GM18867 (cell line): Measurements from ENCODE around the gene ANO7.

Experiments used
- ATAC-seq: cut with Tn5 transposase; IDR thresholded peaks from one replicate; pipeline ENCODE4 v1.9.1; 2021; ENCODE audit warnings: mild to moderate bottlenecking, moderate library complexity; ENCODE audit not compliant: unreplicated experiment

Gene ANO7, protein sequence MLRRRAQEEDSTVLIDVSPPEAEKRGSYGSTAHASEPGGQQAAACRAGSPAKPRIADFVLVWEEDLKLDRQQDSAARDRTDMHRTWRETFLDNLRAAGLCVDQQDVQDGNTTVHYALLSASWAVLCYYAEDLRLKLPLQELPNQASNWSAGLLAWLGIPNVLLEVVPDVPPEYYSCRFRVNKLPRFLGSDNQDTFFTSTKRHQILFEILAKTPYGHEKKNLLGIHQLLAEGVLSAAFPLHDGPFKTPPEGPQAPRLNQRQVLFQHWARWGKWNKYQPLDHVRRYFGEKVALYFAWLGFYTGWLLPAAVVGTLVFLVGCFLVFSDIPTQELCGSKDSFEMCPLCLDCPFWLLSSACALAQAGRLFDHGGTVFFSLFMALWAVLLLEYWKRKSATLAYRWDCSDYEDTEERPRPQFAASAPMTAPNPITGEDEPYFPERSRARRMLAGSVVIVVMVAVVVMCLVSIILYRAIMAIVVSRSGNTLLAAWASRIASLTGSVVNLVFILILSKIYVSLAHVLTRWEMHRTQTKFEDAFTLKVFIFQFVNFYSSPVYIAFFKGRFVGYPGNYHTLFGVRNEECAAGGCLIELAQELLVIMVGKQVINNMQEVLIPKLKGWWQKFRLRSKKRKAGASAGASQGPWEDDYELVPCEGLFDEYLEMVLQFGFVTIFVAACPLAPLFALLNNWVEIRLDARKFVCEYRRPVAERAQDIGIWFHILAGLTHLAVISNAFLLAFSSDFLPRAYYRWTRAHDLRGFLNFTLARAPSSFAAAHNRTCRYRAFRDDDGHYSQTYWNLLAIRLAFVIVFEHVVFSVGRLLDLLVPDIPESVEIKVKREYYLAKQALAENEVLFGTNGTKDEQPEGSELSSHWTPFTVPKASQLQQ

DNA sequence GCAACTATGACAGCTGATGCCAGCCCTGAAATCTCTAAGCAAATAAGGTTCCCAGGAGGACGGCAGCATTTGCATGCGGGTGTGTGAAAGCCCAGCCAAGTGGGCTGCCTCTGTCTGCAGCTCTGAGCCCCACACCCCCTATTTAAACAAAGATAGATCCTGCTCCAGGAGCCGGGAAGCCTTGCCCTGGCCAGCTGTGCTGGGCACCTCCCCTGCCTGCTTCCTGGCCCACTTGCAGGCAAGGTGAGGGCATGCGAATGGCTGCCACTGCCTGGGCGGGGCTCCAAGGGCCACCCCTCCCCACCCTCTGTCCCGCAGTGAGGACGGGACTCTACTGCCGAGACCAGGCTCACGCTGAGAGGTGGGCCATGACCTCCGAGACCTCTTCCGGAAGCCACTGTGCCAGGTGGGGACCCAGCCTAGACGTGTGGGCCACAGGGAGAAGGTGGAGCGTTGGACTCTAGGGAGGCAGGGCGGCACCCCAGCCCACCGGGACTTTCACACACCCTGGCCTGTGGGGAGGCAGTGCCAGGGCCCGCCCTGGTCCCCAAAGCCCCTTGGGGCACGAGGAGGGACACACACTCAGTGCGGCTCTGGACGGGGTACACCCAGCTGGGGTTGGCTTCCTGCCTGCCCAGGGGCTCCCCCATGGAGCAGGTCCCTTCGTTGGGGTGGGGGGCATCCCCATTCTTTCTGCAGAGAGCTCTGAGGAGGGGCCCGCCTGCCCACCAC, at the start of gene ANO7:
Gene ANO7 (plus strand): TSS at position 317 of the 732 bp plus-strand sequence. CDS start 1,387 bp downstream, outside the sequence.
- no peak for ATAC-seq

DNA sequence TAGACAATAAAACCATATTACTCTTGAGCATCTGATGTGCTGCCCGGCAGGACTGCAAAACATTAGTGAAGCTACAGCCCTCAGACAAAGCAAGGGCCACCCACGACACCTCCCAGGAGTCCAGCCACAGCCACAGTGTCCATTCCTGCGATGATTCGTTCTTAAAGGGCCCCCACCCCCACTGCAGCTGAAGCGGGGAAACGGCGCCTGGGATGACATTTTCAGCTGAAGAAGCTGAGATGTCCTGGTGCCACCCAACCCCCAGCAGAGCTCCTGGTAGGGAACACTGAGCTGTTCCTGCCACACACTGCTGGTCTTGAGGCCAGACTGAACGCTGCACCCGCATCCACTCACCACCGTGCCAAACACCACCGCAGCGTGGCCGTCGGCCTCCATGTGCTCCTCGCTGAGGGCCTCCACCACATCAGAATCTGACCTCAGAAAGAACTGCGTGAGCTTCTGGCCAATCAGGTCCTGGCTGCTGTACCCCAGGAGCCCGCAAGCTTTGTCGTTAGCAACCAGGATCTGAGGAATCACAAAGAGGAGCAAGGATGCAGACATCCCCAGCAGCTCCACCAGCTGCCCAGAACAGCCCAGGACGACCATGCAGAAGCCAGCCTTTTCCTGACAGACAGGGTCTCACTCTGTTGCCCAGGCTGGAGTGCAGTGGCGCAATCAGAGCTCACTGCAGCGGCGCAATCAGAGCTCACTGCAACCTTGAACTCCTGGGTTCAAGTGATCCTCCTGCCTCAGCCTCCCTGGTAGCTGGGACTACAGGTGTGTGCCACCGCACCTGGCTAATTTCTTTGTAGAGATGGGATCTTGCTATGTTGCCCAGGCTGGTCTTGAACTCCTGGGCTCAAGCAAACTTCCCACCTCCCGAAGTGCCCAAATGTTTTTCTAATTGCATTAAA, 48.7 kb upstream of the ANO7 start:
- ATAC-seq, result no peak

DNA sequence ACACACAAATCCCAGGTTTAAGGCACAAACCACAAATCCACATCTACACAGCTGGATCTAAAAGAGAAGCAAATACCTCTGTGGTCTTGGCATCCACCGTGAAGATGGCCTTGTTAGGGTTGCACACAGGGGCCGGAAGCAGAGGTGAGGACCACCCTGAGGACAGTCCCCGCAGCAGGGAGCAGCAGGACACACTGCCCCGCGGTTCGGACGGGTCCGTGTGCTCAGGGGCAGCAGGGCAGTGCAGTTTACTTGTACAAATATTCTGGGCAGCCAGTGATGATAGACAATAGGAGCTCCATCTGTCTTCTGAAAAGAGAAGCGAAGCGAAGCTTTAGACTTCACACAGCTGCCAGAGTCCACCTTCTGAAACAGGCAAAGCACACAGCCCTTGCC, 48.0 kb upstream of the ANO7 start:
- no peak for ATAC-seq

DNA sequence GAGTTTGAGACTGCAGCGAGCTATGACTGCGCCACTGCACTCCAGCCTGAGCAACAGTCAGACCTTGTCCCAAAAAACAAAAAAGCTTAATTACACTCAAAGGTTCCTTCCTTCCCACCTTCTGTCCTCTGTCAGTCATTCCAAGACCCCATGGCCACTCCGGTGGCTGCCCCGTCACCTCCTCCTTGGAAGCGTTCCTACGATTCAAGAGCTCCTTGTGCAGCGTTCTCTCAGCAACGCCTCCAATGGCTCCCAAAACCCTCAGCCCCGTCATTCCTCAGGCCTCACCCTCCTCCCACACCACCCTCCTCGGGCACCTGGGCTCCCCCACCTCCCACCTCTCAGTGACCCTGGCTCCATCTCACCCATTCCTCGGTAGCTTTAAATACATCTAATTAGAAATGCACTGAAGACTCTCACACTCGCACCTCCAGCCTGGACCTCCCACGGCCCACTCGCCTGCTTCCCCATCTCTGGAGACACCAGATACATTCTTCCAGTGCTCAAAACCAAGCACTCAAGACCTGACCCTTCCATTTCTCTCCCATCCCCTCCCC, 47.2 kb upstream of the ANO7 start:
- ATAC-seq, result no peak

DNA sequence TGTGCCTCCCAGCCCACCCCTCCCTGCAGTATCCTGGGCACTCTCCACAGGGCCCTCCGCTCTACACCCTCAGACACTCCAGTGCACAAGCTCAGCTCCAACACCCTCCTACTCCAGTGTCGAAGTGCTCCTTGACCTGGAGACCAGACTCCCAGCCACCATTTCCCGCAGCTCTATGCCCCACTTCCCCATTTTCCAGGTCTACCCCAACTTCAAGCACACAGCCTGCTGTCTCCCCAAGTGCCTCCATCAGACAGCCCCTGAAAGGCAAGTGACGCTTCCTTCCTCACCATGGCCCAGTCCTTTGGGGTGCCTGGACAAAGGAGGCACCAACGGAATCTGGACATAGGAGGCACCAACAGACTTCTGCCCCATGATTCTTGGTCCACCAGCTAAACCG, 46.4 kb upstream of the ANO7 start:
- no peak for ATAC-seq

DNA sequence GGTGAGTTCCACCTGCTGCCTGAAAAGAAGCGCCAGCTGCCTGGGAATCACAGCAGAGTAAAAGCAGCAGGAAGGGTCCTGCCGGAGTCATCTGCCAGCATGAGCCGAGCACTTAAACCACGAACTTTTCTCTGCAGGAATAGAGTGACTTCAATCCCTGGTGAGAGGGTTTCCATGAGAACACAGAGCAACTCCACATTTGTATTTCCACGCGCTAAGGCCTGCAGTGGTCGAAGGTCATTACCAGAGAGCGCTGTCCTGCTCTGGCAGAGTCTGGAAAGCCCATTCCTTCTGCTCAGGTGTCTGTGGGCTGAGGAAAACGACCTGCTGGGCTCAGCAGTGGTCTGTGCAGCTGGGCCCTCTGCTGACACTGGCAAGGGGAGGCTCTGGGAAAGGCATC, 45.9 kb upstream of the ANO7 start:
- ATAC-seq, result no peak

DNA sequence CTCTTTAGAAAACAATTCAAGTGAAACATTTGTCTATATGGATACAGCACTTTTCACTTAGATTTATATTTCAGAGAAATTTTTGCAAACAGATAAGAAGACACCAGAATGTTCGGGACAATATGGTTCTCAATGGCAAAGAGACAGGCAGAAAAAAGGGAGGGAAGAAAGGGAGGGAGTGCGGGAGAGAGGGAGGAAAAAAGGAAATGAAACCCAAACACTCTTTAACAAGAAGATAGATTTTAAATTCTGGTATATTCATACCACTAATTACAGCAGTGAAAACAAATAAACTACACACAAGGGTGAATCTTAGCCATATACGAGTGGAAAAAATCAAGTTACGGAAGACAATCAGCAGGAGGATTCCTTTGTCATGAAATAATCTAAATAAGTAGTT, 42.2 kb upstream of the ANO7 start:
- ATAC-seq, result no peak

DNA sequence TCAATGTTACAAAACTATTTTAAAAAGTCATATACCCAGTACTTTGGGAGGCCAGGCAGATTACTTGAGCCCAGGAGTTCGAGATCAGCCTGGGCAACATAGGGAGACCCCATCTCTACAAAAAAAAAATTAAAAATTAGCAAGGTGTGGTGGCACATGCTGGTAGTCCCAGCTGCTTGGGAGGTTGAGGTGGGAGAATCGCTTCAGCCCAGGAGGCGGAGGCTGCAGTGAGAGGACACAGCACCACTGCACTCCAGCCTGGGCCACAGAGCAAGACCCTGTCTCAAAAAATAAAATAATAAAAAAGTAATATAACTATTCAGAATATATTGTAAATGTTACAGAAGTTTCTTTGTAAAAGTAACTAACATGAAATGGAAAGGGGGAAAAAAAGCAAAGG, 41.1 kb upstream of the ANO7 start:
- no peak for ATAC-seq

DNA sequence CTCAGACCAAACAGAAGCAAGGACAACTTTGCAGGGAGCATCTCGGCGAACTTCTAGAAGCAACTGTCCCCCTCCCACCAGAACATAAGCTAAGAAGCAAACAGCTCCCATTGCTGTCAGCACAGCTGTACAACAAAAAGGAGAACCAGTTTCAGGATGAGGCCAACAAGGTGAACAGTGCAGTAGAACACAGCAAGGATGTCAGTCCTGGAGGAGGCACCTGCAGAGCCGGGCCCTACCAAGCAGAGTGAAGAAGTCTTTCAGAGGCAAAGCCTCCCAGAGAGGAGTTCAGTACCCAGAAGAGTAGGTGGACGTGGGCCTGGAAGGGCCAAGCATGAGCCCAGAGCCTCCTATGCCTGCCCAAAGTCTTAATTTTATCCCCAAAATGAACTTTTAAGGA, 40.2 kb upstream of the ANO7 start:
- no peak for ATAC-seq

DNA sequence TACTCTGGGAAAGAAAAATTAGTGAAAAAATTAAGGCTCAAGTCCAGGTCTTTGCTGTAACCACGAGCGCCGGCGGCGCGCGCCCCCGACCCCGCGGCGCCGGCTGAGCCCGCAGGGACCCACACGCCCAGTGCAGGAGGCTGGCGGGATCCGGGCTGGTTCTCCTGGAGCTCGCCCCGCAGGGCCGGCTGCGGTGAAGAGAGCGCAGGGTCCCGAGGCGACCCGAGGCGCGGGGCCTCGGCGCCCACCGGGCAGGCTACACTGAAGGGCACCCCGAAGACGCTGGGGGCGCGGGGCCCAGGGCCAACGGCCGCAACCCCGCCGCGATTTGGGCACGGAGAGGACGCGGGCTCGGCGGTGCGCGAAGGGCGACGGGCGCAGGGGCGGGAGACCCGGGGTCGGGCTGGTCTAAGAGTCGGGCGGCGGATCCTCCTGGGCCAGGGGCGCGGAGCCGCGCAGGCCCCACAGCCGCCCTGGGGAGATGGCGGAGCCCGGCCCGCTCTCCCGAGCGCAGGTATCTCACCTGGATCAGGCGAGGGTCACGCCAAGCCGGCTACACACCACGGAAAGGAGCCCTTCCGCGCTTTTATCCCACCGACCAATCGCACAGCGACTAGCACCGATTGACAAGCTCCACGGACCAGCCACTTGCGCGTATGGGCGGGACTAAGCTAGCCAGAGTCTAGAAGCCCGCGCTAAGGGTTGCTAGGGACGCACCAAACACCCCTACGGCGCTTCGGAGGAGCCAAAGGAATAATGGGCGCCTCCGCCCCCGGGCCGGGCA, 39.4 kb upstream of the ANO7 start, which contains the start of gene PASK:
Gene PASK (minus strand): TSS at position 582 of the 784 bp plus-strand sequence. CDS start 6,440 bp downstream, outside the sequence.
- ATAC-seq, result peak; percentile 78

DNA sequence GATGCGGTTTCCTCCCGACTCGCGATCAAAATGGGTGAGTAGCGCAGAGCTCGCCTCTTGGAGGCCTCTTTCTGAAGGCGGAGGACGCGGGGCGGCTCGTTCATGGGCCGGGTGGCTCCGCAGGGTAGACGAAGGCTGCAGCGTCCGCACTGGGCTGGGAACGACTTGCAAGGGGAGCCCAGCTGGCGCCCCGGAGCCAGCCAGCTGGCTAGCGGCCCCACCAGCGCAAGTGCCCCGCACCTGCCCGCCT, 38.9 kb upstream of the ANO7 start:
- ATAC-seq, result peak; percentile 11

DNA sequence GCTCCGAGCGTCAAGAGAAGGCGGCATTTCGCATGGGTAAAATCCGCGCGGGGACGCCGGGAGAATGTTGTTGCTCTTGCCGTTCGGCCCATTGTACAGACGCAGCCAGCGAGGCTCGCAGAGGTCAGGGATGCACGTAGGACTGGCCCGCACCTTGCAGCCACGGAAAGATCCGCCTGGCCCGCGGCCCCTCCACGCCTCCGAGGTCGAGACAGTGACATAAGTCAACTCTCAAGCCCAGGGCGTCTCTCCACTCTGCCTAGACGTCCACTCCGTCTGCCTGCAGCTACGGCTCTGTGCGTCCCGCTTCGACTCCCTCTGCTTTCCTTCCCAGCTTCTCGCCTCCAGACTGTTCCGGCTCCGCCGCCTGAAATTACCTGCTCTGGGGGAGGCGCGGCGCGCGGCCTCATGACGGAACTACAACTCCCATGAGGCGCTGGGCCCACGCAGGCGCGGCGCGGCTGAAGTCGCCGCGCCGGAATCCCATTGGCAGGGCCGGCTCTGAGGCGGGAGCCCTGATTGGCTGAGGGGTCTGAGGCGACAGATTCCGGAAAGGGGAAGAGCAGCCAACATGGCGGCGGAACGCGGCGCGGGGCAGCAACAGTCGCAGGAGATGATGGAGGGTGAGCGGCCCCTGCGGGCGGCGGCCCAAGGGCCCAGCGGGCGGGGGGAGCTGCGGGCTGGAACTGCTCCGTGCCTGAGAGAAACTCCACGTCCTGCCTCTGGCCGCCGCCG, 38.4 kb upstream of the ANO7 start, which contains the start of gene PPP1R7:
Gene PPP1R7 (plus strand): TSS at position 543 of the 735 bp plus-strand sequence. CDS start 29 bp downstream, at position 572.
- peak; percentile 66 for ATAC-seq

DNA sequence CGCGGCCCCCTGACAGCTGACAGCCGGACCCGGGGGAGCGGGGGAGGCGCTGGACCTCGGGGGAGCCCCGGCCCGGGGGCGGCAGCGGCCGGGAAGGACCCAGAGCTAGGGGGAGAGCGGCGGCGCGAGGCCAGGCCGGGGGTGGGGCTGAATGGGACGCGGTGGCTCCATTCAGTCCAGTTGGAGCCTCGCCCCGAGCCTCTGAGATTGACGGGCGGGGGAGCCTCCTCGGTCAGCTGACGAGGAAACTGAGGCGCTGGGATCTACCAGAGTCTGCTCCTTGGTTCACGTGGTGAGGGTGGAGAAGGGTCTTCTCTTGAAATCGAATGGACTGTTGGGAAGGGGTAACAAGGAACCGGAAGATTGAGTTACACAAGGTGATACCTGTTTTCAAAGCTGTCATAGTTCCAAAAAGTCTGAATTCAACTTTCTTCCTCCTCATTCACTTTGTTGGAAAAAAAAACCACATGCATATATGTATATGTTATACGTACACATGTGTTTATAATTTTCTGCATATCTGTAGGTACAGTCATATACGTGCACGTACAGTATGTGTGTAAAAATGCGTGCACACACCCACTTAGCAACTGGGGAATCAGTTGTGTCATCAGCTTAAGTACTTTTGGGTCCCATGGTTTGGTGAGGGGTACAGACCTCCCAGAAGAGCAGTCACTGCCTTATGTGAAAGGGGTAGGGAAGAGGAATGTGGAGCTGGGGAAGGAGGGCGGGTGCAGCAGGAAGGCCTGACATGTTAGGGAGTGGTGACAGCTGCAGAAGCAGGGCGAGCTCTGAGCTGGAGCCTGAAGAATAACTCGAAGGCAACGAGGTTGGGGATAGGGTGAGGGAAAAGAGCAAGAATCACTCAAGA, 37.6 kb upstream of the ANO7 start:
- no peak for ATAC-seq

DNA sequence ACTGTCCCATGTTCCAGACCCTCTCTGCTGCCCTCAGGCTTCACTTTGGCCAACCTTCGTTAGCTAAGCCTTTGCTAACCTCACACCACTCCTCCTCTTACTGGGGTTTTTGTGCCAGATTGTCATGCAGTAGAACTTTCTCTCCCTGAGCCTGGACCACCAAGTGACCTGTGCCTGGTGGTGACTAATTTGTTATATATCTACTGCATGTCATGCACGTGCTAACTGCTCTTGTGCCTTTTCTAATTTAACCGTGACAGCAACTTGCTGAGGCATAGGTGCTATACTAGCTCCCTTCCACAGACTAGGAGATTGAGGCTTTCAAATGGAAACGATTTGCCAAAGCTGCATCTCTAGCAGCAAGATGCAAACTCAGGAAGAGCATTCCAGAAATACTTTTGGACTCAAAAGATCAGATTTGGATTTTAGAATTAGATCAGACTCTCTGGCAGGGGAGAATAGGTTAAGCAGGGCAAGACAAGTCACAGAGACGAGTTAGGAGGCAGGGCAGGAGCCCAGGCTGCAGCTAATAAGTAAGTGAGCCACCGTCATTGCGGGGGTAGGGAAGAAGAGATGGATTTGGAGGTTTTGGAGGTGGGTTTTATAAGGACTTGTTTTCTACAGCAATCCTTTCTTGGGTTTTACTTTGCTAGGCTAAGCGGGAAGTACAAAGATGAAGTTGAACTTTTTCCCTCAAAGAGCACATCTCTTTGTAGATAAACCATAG, 36.4 kb upstream of the ANO7 start:
- ATAC-seq, result no peak

DNA sequence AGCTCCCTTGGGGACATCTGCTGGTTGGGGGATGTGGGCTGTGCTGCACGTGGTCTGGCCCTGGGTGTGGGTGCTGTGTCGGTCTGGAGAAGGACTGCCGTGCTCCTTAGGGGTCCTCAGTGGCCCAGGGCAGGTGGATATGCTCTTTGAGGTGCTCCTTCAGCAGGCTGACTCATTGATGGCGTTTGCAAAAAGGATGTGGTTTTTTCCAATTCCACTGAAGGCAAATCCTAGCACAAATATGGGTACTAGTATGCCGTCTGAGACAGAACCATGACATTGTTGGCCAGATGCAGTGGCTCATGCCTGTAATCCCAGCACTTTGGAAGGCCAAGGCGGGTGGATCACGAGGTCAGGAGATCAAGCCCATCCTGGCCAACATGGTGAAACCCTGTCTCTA, 34.9 kb upstream of the ANO7 start:
- no peak for ATAC-seq

DNA sequence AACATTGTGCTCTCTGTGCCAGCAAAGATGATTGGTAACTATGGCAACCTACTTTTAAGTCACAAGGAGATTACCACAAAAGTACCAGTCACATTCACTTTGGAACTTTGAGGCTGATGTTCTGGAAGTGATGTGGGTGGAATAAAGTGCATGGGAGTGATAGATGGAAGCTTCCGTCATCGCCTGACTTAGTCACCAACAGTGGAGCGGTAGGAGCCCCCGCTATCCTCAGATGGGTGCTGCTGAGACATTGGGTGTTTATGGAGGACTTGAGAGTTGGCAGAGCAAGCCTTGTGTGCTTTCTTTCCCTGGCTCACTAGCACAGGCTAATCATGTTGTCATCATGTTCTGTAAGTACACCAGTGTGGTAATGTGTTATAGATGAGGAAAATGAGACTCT, 33.6 kb upstream of the ANO7 start:
- ATAC-seq, result no peak

DNA sequence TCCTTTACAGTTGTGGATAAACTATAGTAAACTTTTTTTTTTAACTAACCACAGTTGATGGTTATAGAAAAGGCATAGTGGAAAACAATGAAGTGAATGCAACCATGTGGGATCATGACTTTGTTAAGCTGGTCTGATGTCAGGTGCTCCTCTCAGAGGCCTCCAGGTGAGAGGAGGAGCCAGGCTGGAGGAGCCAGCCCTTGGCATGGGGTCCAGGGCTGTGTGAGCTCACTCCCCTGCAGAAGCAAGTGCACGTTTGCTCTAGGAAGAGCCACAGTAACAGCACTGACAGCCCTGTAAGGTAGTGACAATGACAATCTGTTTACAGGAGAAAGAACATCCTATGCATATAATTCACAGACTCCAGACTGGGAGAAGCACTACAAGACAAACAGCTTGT, 32.5 kb upstream of the ANO7 start:
- no peak for ATAC-seq
